OCI-LY7 (cell line): ENCODE results near the gene PCYT2. TPM values are rescaled to one million over a fixed set of nuclear protein-coding genes. Genes with fewer than 3 reads are reported as not detected.
A peak's percentile ranks its signal among the peaks of the same experiment; 100 is the strongest.

Source experiments
- BruUV-seq: library from RNA; stranded (reverse); fragments of 400-500 nt; replicated peaks from 2 replicates; lab custom pipeline; 2021; lab: Mats Ljungman, UMichigan
- CTCF ChIA-PET: fragments of 300-600 bp; sonication (Branson Sonifier 250); formaldehyde crosslinking; loops from one replicate; lab custom pipeline; 2022; ENCODE audit warnings: antibody characterized with exemption; ENCODE audit not compliant: unreplicated experiment; lab: Charles Lee
- POLR2A ChIA-PET: fragments of 300-600 bp; sonication (Branson Sonifier 250); formaldehyde crosslinking; loops from one replicate; lab custom pipeline; 2022; ENCODE audit warnings: antibody characterized with exemption; lab: Charles Lee
- DNase-seq: peaks from one replicate; pipeline ENCODE4 v3.0.0-alpha.2; 2015; ENCODE audit warnings: low spot score
- H2AFZ ChIP-seq: fragments of 200-600 bp; sonication (generic), shearing (Covaris generic); 2 replicates; pipeline ENCODE4 v1.6.1; 2014; ENCODE audit warnings: mild to moderate bottlenecking, antibody characterized with exemption, low read length, moderate library complexity
- H3K27ac ChIP-seq: fragments of 200-600 bp; sonication (generic); 2 replicates; pipeline ENCODE4 v1.5.1; 2014; ENCODE audit warnings: mixed run types, low read depth, mild to moderate bottlenecking, moderate library complexity, low read length, inconsistent platforms; ENCODE audit not compliant: poor library complexity, severe bottlenecking
- H3K36me3 ChIP-seq: fragments of 200-600 bp; sonication (generic); 2 replicates; pipeline ENCODE4 v1.6.1; 2014; ENCODE audit warnings: mild to moderate bottlenecking, antibody characterized with exemption, low read length, moderate library complexity, mixed read lengths; ENCODE audit not compliant: insufficient read depth
- H3K4me1 ChIP-seq: fragments of 200-600 bp; sonication (generic); 2 replicates; pipeline ENCODE4 v1.5.1; 2014; ENCODE audit warnings: mild to moderate bottlenecking, low read length; ENCODE audit not compliant: insufficient read depth, poor library complexity, severe bottlenecking
- H3K4me2 ChIP-seq: fragments of 200-600 bp; sonication (generic); 2 replicates; pipeline ENCODE4 v1.6.1; 2014; ENCODE audit warnings: mild to moderate bottlenecking, low read length
- H3K4me3 ChIP-seq: fragments of 200-600 bp; sonication (generic); 2 replicates; pipeline ENCODE4 v1.5.1; 2014; ENCODE audit warnings: mild to moderate bottlenecking, low read depth, low read length; ENCODE audit not compliant: poor library complexity, severe bottlenecking
- H3K79me2 ChIP-seq: fragments of 200-600 bp; sonication (generic); 2 replicates; pipeline ENCODE4 v1.6.1; 2016; ENCODE audit warnings: low read depth, mild to moderate bottlenecking, low read length, moderate library complexity, mixed read lengths; ENCODE audit not compliant: insufficient read depth
- H3K9me2 ChIP-seq: fragments of 200-600 bp; sonication (generic); 2 replicates; pipeline ENCODE4 v1.6.1; 2016; ENCODE audit warnings: mild to moderate bottlenecking, low read length, mixed read lengths; ENCODE audit not compliant: insufficient read depth
- H3K9me3 ChIP-seq: fragments of 200-600 bp; sonication (generic); 2 replicates; pipeline ENCODE4 v1.6.1; 2014; ENCODE audit warnings: mild to moderate bottlenecking, mixed run types, low read length, mixed read lengths
- H4K20me1 ChIP-seq: fragments of 200-600 bp; sonication (generic); 2 replicates; pipeline ENCODE4 v1.6.1; 2014; ENCODE audit warnings: mild to moderate bottlenecking, antibody characterized with exemption, low read length, moderate library complexity, mixed read lengths; ENCODE audit not compliant: insufficient read depth
- EZH2phosphoT487 ChIP-seq: fragments of 200-600 bp; sonication (generic); IDR thresholded peaks from 2 replicates; pipeline ENCODE4 v1.6.1; 2018; ENCODE audit warnings: low read depth, borderline replicate concordance, mild to moderate bottlenecking, mixed run types, antibody characterized with exemption, low read length, moderate library complexity, mixed read lengths
- intact Hi-C: fragments of 100-400 bp; cut with micrococcal nuclease; formaldehyde crosslinking; loops from one replicate; pipeline ENCODE4 v1.10.0; 2022; ENCODE audit not compliant: unreplicated experiment
- total RNA-seq, 2 experiments: library from RNA; depleted of rRNA in 1 of 2; stranded (reverse); fragments of >200 nt in 1 of 2; shearing (Covaris generic) in 1 of 2; gene quantifications; 2 replicates each; pipeline ENCODE4 v1.2.3, GENCODE V29; 2014 to 2022
- TF ChIP-seq, protein P1 (sequence below): fragments of 200-600 bp; sonication (generic); conservative IDR thresholded peaks from 2 replicates; pipeline ENCODE4 v1.5.1; 2014; ENCODE audit warnings: mild to moderate bottlenecking, antibody characterized with exemption, low read length, moderate library complexity, mixed read lengths

Gene PCYT2
- total RNA-seq, 2 experiments from 2014 or later: 70.1 to 104 TPM

DNA sequence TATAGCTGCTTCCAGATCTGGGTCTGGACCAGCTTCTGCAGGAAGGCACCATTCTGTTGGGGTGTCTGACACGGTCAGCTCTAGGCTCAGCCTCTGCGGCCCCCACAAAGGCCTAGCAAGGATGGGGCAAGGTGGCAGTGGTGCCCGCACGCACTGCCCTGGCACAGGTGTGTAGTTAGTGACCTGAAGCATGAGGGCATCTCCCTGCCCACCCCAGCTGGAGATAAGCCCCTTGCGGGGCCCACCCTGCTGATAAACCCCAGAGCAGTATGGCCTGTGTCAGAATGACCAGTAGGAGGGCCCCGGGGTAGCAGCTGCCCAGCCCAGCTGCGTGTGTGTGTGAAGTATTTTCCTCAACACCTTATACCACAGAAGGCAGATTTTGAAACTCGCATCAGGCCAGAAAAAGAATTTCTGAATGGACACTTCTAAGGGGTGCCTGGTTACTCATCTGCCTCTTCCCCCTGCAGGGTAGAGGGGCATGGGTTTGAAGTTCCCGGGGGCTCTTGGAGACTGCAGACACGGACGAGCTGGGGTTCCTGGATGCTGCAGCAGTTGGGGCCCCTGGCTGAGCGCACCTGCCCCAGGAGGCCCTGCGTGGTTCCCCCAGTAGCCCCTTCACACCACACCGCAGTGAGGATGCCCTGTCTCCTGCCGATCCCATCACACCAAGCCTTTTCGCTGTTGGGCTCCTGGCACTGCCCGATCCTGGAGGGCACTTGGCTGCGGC lies 44.6 kb downstream of the PCYT2 start:
- no TSS peak for BruUV-seq
- peak overlapping the region; percentile 61 for H3K27ac ChIP-seq
- no peak overlapping the region for H3K4me3 ChIP-seq
- TF ChIP-seq, protein P1, sequence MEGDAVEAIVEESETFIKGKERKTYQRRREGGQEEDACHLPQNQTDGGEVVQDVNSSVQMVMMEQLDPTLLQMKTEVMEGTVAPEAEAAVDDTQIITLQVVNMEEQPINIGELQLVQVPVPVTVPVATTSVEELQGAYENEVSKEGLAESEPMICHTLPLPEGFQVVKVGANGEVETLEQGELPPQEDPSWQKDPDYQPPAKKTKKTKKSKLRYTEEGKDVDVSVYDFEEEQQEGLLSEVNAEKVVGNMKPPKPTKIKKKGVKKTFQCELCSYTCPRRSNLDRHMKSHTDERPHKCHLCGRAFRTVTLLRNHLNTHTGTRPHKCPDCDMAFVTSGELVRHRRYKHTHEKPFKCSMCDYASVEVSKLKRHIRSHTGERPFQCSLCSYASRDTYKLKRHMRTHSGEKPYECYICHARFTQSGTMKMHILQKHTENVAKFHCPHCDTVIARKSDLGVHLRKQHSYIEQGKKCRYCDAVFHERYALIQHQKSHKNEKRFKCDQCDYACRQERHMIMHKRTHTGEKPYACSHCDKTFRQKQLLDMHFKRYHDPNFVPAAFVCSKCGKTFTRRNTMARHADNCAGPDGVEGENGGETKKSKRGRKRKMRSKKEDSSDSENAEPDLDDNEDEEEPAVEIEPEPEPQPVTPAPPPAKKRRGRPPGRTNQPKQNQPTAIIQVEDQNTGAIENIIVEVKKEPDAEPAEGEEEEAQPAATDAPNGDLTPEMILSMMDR: no peak
- no peak for TF ChIP-seq EZH2phosphoT487
- peaks cover 83% of the 10 kb centered on the region for H3K36me3 ChIP-seq
- no peaks in the 10 kb centered on the region for H3K9me2 ChIP-seq
- intact Hi-C loops: no loop called here
- H3K4me2 ChIP-seq: peak overlapping the region; percentile 23; the same call in 1 of the 2 replicates
- POLR2A ChIA-PET: interaction anchor here (1.1 kb wide), 1 partner anchor 26 kb away, joined by 5 read pairs; the partner anchor contains the start of gene ANAPC11
- CTCF ChIA-PET: no interaction called here
- H4K20me1 ChIP-seq: peaks cover 5% of the 10 kb centered on the region; the same call in 1 of the 2 replicates
- peaks cover 66% of the 10 kb centered on the region for H3K4me1 ChIP-seq
- DNase-seq: peak; percentile 40
- H2AFZ ChIP-seq: no peak overlapping the region
- no peaks in the 10 kb centered on the region for H3K9me3 ChIP-seq
- H3K79me2 ChIP-seq: peaks cover 47% of the 10 kb centered on the region

GRCh38 chr17:81865733-81866439 lies 45.3 kb downstream of the PCYT2 start:
- peaks cover 83% of the 10 kb centered on the region for H3K36me3 ChIP-seq
- peaks cover 5% of the 10 kb centered on the region; the same call in 1 of the 2 replicates for H4K20me1 ChIP-seq
- no peak overlapping the region for H3K4me3 ChIP-seq
- no peaks in the 10 kb centered on the region for H3K9me3 ChIP-seq
- peaks cover 66% of the 10 kb centered on the region for H3K4me1 ChIP-seq
- intact Hi-C loops: no loop called here
- ChIA-PET POLR2A (no interaction called here), CTCF (no interaction called here)
- H3K4me2 ChIP-seq: no peak overlapping the region
- DNase-seq: no peak
- no peaks in the 10 kb centered on the region for H3K9me2 ChIP-seq
- no TSS peak for BruUV-seq
- H3K27ac ChIP-seq: no peak overlapping the region
- TF ChIP-seq, protein P1: no peak
- peaks cover 47% of the 10 kb centered on the region for H3K79me2 ChIP-seq
- H2AFZ ChIP-seq: no peak overlapping the region

DNA sequence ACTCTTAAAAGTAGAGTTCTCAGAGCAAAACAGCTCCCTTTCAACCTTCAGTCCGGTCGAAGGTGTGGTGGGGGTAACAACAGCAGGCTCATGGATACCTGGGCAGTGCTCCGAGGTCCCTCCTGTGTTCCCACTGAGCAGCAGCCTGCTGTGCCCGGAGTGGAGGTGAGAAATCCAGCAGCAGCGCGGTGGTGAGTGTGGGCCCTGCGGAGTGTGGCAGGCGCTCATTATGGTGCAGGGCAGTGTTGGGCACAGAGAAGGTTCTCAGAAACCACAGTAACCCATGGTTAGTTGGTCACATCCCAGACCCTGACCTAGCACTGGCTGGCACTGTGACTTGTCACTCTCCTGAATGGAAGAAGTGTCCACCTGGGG lies 45.9 kb downstream of the PCYT2 start:
- Histone ChIP-seq H3K4me2 (no peak overlapping the region), H2AFZ (no peak overlapping the region), H3K9me2 (no peaks in the 10 kb centered on the region), H3K27ac (no peak overlapping the region), H3K36me3 (peaks cover 79% of the 10 kb centered on the region), H3K79me2 (peaks cover 43% of the 10 kb centered on the region), H3K9me3 (no peaks in the 10 kb centered on the region), H3K4me1 (peaks cover 66% of the 10 kb centered on the region), H3K4me3 (no peak overlapping the region), H4K20me1 (peaks cover 5% of the 10 kb centered on the region; the same call in 1 of the 2 replicates)
- CTCF ChIA-PET: no interaction called here
- intact Hi-C loops: no loop called here
- TF ChIP-seq, protein P1: no peak
- no peak for TF ChIP-seq EZH2phosphoT487
- no TSS peak for BruUV-seq
- POLR2A ChIA-PET: no interaction called here
- DNase-seq: no peak
